ENCODE data around the gene MED12L.
"Not testable (repeated sequence)": the region's sequence is repeated elsewhere in the genome, so short reads cannot be mapped to it uniquely, and the experiment has no call there.

Gene MED12L

GRCh38 chr3:151234825-151235224, 149.4 kb downstream of the MED12L start:
- in situ Hi-C loops (cut with MboI; ENCODE audit: low pct_unique_long_range_greater_than_20kb, low sequenced_read_pairs, unreplicated experiment), result no loop called here
- no peak for DNase-seq (ENCODE audit: low spot score)
- no peak for TF ChIP-seq CTCF (IDR thresholded peaks at IDR 0.05; ENCODE audit: extremely low read depth, insufficient read depth, missing control alignments)

GRCh38 chr3:151236316-151236715, 150.9 kb downstream of the MED12L start:
- no peak for TF ChIP-seq CTCF (IDR thresholded peaks at IDR 0.05; ENCODE audit: extremely low read depth, insufficient read depth, missing control alignments)
- in situ Hi-C loops (cut with MboI; ENCODE audit: low pct_unique_long_range_greater_than_20kb, low sequenced_read_pairs, unreplicated experiment), result no loop called here
- DNase-seq (ENCODE audit: low spot score), result no peak

- no peak for DNase-seq (ENCODE audit: low spot score)
- in situ Hi-C loops (cut with MboI; ENCODE audit: low pct_unique_long_range_greater_than_20kb, low sequenced_read_pairs, unreplicated experiment), result no loop called here
- no peak for TF ChIP-seq CTCF (IDR thresholded peaks at IDR 0.05; ENCODE audit: extremely low read depth, insufficient read depth, missing control alignments)
Measured at GRCh38 chr3:151236736-151237135, 151.3 kb downstream of the MED12L start.

- in situ Hi-C loops (cut with MboI; ENCODE audit: low pct_unique_long_range_greater_than_20kb, low sequenced_read_pairs, unreplicated experiment); DNase-seq (ENCODE audit: low spot score): not testable (repeated sequence)
Measured at GRCh38 chr3:151242006-151242405, 156.5 kb downstream of the MED12L start.

GRCh38 chr3:151248772-151249337, 163.4 kb downstream of the MED12L start:
- in situ Hi-C loops (cut with MboI; ENCODE audit: low pct_unique_long_range_greater_than_20kb, low sequenced_read_pairs, unreplicated experiment), result no loop called here
- no peak for DNase-seq (ENCODE audit: low spot score)
- no peak for TF ChIP-seq CTCF (IDR thresholded peaks at IDR 0.05; ENCODE audit: extremely low read depth, insufficient read depth, missing control alignments)

GRCh38 chr3:151256749-151257148, 171.3 kb downstream of the MED12L start:
- DNase-seq (ENCODE audit: low spot score), result no peak

GRCh38 chr3:151259664-151260063, 174.2 kb downstream of the MED12L start:
- TF ChIP-seq CTCF (IDR thresholded peaks at IDR 0.05; ENCODE audit: extremely low read depth, insufficient read depth, missing control alignments), result no peak
- in situ Hi-C loops (cut with MboI; ENCODE audit: low pct_unique_long_range_greater_than_20kb, low sequenced_read_pairs, unreplicated experiment), result no loop called here
- no peak for DNase-seq (ENCODE audit: low spot score)

More at GRCh38 chr3:151256749-151257148, 171.3 kb downstream of the MED12L start:
- no peak for TF ChIP-seq CTCF (IDR thresholded peaks at IDR 0.05; ENCODE audit: extremely low read depth, insufficient read depth, missing control alignments)
- in situ Hi-C loops (cut with MboI; ENCODE audit: low pct_unique_long_range_greater_than_20kb, low sequenced_read_pairs, unreplicated experiment), result no loop called here

Data from GM13977 (cell line).